HG03066 (cell line): Measurements from ENCODE around the gene RBFOX1.

Experiments used
- ATAC-seq: cut with Tn5 transposase; IDR thresholded peaks from one replicate; pipeline ENCODE4 v1.9.1; 2021; ENCODE audit warnings: low read depth; ENCODE audit not compliant: unreplicated experiment

RBFOX1 gene

GRCh38 chr16:7742626-7743025 is 410.0 kb downstream of the RBFOX1 start:
- ATAC-seq: no peak

- ATAC-seq: no peak
These were observed 412.1 kb downstream of the RBFOX1 start for GRCh38 chr16:7744546-7745264.

- ATAC-seq: no peak
These were observed 412.6 kb downstream of the RBFOX1 start for GRCh38 chr16:7745276-7745675.

GRCh38 chr16:7746941-7747340 is 414.3 kb downstream of the RBFOX1 start:
- no peak for ATAC-seq

- ATAC-seq: no peak
These were observed 415.9 kb downstream of the RBFOX1 start for GRCh38 chr16:7748522-7748921.

GRCh38 chr16:7755347-7755882 is 422.8 kb downstream of the RBFOX1 start:
- no peak for ATAC-seq
